Smooth muscle cell of the brain vasculature (primary cell): Measurements from ENCODE around the gene GAS7.

Experiments used
- DNase-seq: peaks from one replicate; pipeline ENCODE4 v3.0.0-alpha.2; 2012; ENCODE audit warnings: low read depth, low spot score

Gene GAS7

GRCh38 chr17:9893411-9894012 is 304.9 kb downstream of the GAS7 start:
- no peak for DNase-seq

- no peak for DNase-seq
Measured at GRCh38 chr17:9890124-9890523, 308.3 kb downstream of the GAS7 start.

- no peak for DNase-seq
Measured at GRCh38 chr17:9887508-9887907, 310.9 kb downstream of the GAS7 start.

GRCh38 chr17:9886141-9886930 is 312.1 kb downstream of the GAS7 start:
- DNase-seq, result no peak

- DNase-seq, result no peak
Measured at GRCh38 chr17:9883451-9883850, 315.0 kb downstream of the GAS7 start.

- DNase-seq, result no peak
Measured at GRCh38 chr17:9880582-9880999, 317.8 kb downstream of the GAS7 start.

GRCh38 chr17:9878786-9879525 is 319.4 kb downstream of the GAS7 start:
- no peak for DNase-seq

- DNase-seq, result no peak
Measured at GRCh38 chr17:9878356-9878755, 320.1 kb downstream of the GAS7 start.

GRCh38 chr17:9875441-9875840 is 323.0 kb downstream of the GAS7 start:
- DNase-seq, result peak; percentile 62

GRCh38 chr17:9874722-9875121 is 323.7 kb downstream of the GAS7 start:
- no peak for DNase-seq

- no peak for DNase-seq
Measured at GRCh38 chr17:9872852-9873251, 325.6 kb downstream of the GAS7 start.

- DNase-seq, result no peak
Measured at GRCh38 chr17:9868552-9868951, 329.9 kb downstream of the GAS7 start.

GRCh38 chr17:9865586-9865985 is 332.8 kb downstream of the GAS7 start:
- no peak for DNase-seq

- DNase-seq, result no peak
Measured at GRCh38 chr17:9862949-9863348, 335.5 kb downstream of the GAS7 start.

GRCh38 chr17:9862220-9862619 is 336.2 kb downstream of the GAS7 start:
- no peak for DNase-seq

GRCh38 chr17:9860851-9861250 is 337.6 kb downstream of the GAS7 start:
- no peak for DNase-seq
